HEK293 (cell line): ENCODE data around the gene RBP4.

Experiments used
- CTCF ChIA-PET: fragments of 350-600 bp; formaldehyde crosslinking; extraction: SDS; loops from one replicate; lab custom pipeline; 2021; ENCODE audit warnings: antibody characterized with exemption; lab: Yijun Ruan, JAX
- POLR2A ChIA-PET: fragments of 300-600 bp; formaldehyde crosslinking; extraction: SDS; loops from one replicate; lab custom pipeline; 2020; ENCODE audit warnings: antibody characterized with exemption, inconsistent platforms; lab: Yijun Ruan, JAX
- H3K27ac ChIP-seq: fragments of 200-500 bp; sonication (Bioruptor generic); 2 replicates; pipeline ENCODE4 v1.5.1; 2014; ENCODE audit warnings: low read depth, low read length, control low read depth, inconsistent platforms; ENCODE audit errors: extremely low read depth
- H3K36me3 ChIP-seq, 2 experiments: fragments of 200-500 bp in 1 of 2; sonication (Bioruptor generic) in 1 of 2; 1 replicate in 1 of 2; 2 replicates in 1 of 2; pipeline ENCODE4 v1.5.1; 2014 to 2017; ENCODE audit warnings: inconsistent platforms in 2 of 2, low read length in 2 of 2; ENCODE audit not compliant: control insufficient read depth in 2 of 2, insufficient read depth in 1 of 2
- H3K4me1 ChIP-seq: fragments of 200-500 bp; sonication (Bioruptor generic); 2 replicates; pipeline ENCODE4 v1.5.1; 2014; ENCODE audit warnings: mild to moderate bottlenecking, low read length, inconsistent platforms; ENCODE audit not compliant: control insufficient read depth, insufficient read depth
- H3K4me3 ChIP-seq: 2 replicates; pipeline ENCODE4 v1.5.1; 2011; ENCODE audit warnings: low read depth, mild to moderate bottlenecking, control low read depth, low read length, moderate library complexity
- H3K9me3 ChIP-seq: fragments of 200-500 bp; sonication (Bioruptor generic); 2 replicates; pipeline ENCODE4 v1.5.1; 2014; ENCODE audit warnings: low read depth, low read length, inconsistent platforms; ENCODE audit not compliant: control insufficient read depth, insufficient read depth
- GLI2 ChIP-seq: fragments of 450-650 bp; formaldehyde crosslinking; IDR thresholded peaks from 2 replicates; pipeline ENCODE4; 2017; ENCODE audit warnings: missing biosample characterization, missing genetic modification characterization, low read depth, borderline replicate concordance
- KLF1 ChIP-seq: fragments of 450-650 bp; formaldehyde crosslinking; IDR thresholded peaks from 2 replicates; pipeline ENCODE4 v1.5.1; 2016; ENCODE audit warnings: missing biosample characterization, missing genetic modification characterization
- PBX3 ChIP-seq: sonication (generic); formaldehyde crosslinking; IDR thresholded peaks from 2 replicates; pipeline ENCODE4 v1.8.1; 2022; ENCODE audit warnings: mild to moderate bottlenecking, moderate library complexity, missing genetic modification reagents
- REPIN1 ChIP-seq: fragments of 450-650 bp; formaldehyde crosslinking; IDR thresholded peaks from 2 replicates; pipeline ENCODE4 v1.5.1; 2017; ENCODE audit warnings: missing biosample characterization, missing genetic modification characterization, low read depth
- ZBTB48 ChIP-seq: fragments of 450-650 bp; formaldehyde crosslinking; IDR thresholded peaks from 2 replicates; pipeline ENCODE4 v1.5.1; 2016; ENCODE audit warnings: missing biosample characterization, missing genetic modification characterization
- ZBTB8A ChIP-seq: fragments of 450-650 bp; formaldehyde crosslinking; IDR thresholded peaks from 2 replicates; pipeline ENCODE4 v1.5.1; 2016; ENCODE audit warnings: missing biosample characterization, missing genetic modification characterization
- ZNF121 ChIP-seq: fragments of 450-650 bp; formaldehyde crosslinking; IDR thresholded peaks from 2 replicates; pipeline ENCODE4 v1.5.1; 2016; ENCODE audit warnings: missing biosample characterization, missing genetic modification characterization
- ZNF155 ChIP-seq: fragments of 450-650 bp; formaldehyde crosslinking; IDR thresholded peaks from 2 replicates; pipeline ENCODE4 v1.5.1; 2016; ENCODE audit warnings: missing biosample characterization, missing genetic modification characterization
- ZNF239 ChIP-seq: fragments of 450-650 bp; formaldehyde crosslinking; IDR thresholded peaks from 2 replicates; pipeline ENCODE4 v1.5.1; 2016; ENCODE audit warnings: missing biosample characterization, missing genetic modification characterization
- ZNF24 ChIP-seq: fragments of 450-650 bp; formaldehyde crosslinking; IDR thresholded peaks from 2 replicates; pipeline ENCODE4 v1.5.1; 2016; ENCODE audit warnings: missing biosample characterization, missing genetic modification characterization
- ZNF404 ChIP-seq: fragments of 450-650 bp; formaldehyde crosslinking; IDR thresholded peaks from 2 replicates; pipeline ENCODE4 v1.5.1; 2017; ENCODE audit warnings: missing biosample characterization, missing genetic modification characterization
- ZNF555 ChIP-seq: fragments of 450-650 bp; formaldehyde crosslinking; conservative IDR thresholded peaks from 2 replicates; pipeline ENCODE4 v1.5.1; 2017; ENCODE audit warnings: missing biosample characterization, mild to moderate bottlenecking, missing genetic modification characterization, inconsistent platforms
- ZNF561 ChIP-seq: fragments of 450-650 bp; IDR thresholded peaks from 2 replicates; pipeline ENCODE4 v1.5.1; 2018; ENCODE audit warnings: missing biosample characterization, missing genetic modification characterization, borderline replicate concordance
- ZNF639 ChIP-seq: fragments of 450-650 bp; formaldehyde crosslinking; IDR thresholded peaks from 2 replicates; pipeline ENCODE4 v1.5.1; 2016; ENCODE audit warnings: missing biosample characterization, missing genetic modification characterization
- ZNF785 ChIP-seq: fragments of 450-650 bp; formaldehyde crosslinking; IDR thresholded peaks from 2 replicates; pipeline ENCODE4 v1.5.1; 2016; ENCODE audit warnings: missing biosample characterization, missing genetic modification characterization
- ZNF843 ChIP-seq: fragments of 450-650 bp; formaldehyde crosslinking; IDR thresholded peaks from 2 replicates; pipeline ENCODE4 v1.5.1; 2016; ENCODE audit warnings: missing biosample characterization, missing genetic modification characterization
- TF ChIP-seq, protein P1 (sequence below): fragments of 450-650 bp; formaldehyde crosslinking; IDR thresholded peaks from 2 replicates; pipeline ENCODE4 v1.5.1; 2016; ENCODE audit warnings: missing biosample characterization, missing genetic modification characterization, borderline replicate concordance
- TF ChIP-seq, protein P2 (sequence below): fragments of 450-650 bp; formaldehyde crosslinking; IDR thresholded peaks from 2 replicates; pipeline ENCODE4 v1.5.1; 2016; ENCODE audit warnings: missing biosample characterization, missing genetic modification characterization
- TF ChIP-seq, protein P3 (sequence below): fragments of 450-650 bp; formaldehyde crosslinking; IDR thresholded peaks from 2 replicates; pipeline ENCODE4 v1.5.1; 2016; ENCODE audit warnings: missing biosample characterization, missing genetic modification characterization

The RBP4 gene

GRCh38 chr10:93572606-93573005 lies 28.4 kb downstream of the RBP4 start (continued):
- TF ChIP-seq, protein P1, sequence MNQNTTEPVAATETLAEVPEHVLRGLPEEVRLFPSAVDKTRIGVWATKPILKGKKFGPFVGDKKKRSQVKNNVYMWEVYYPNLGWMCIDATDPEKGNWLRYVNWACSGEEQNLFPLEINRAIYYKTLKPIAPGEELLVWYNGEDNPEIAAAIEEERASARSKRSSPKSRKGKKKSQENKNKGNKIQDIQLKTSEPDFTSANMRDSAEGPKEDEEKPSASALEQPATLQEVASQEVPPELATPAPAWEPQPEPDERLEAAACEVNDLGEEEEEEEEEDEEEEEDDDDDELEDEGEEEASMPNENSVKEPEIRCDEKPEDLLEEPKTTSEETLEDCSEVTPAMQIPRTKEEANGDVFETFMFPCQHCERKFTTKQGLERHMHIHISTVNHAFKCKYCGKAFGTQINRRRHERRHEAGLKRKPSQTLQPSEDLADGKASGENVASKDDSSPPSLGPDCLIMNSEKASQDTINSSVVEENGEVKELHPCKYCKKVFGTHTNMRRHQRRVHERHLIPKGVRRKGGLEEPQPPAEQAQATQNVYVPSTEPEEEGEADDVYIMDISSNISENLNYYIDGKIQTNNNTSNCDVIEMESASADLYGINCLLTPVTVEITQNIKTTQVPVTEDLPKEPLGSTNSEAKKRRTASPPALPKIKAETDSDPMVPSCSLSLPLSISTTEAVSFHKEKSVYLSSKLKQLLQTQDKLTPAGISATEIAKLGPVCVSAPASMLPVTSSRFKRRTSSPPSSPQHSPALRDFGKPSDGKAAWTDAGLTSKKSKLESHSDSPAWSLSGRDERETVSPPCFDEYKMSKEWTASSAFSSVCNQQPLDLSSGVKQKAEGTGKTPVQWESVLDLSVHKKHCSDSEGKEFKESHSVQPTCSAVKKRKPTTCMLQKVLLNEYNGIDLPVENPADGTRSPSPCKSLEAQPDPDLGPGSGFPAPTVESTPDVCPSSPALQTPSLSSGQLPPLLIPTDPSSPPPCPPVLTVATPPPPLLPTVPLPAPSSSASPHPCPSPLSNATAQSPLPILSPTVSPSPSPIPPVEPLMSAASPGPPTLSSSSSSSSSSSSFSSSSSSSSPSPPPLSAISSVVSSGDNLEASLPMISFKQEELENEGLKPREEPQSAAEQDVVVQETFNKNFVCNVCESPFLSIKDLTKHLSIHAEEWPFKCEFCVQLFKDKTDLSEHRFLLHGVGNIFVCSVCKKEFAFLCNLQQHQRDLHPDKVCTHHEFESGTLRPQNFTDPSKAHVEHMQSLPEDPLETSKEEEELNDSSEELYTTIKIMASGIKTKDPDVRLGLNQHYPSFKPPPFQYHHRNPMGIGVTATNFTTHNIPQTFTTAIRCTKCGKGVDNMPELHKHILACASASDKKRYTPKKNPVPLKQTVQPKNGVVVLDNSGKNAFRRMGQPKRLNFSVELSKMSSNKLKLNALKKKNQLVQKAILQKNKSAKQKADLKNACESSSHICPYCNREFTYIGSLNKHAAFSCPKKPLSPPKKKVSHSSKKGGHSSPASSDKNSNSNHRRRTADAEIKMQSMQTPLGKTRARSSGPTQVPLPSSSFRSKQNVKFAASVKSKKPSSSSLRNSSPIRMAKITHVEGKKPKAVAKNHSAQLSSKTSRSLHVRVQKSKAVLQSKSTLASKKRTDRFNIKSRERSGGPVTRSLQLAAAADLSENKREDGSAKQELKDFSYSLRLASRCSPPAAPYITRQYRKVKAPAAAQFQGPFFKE (tag by site-specific recombination), result no peak
- TF ChIP-seq GLI2, result no peak
- TF ChIP-seq, all 188 proteins: peak for 0

GRCh38 chr10:93570383-93570782 lies 30.7 kb downstream of the RBP4 start:
- ChIA-PET CTCF (interaction anchor here (0.7 to 0.9 kb wide), 2 partner anchors 16 to 175 kb away, joined by 3 to 4 read pairs; no protein-coding TSS in a partner anchor), POLR2A (no interaction called here)
- no peaks in the 10 kb centered on the region for H3K9me3 ChIP-seq
- no peak for TF ChIP-seq ZNF785 (tag by site-specific recombination)
- no peak for TF ChIP-seq ZNF404 (tag by site-specific recombination)
- no peak for TF ChIP-seq ZNF639 (tag by site-specific recombination)
- TF ChIP-seq ZNF239 (tag by site-specific recombination), result no peak
- TF ChIP-seq ZNF155 (tag by site-specific recombination), result no peak
- peak; percentile 46; the same call in 1 of the 2 replicates for TF ChIP-seq ZBTB48 (tag by site-specific recombination)
- TF ChIP-seq ZNF555 (tag by site-specific recombination), result no peak
- no peak overlapping the region for H3K4me3 ChIP-seq
- H3K27ac ChIP-seq, result no peak overlapping the region
- H3K36me3 ChIP-seq, result no peaks in the 10 kb centered on the region
- H3K4me1 ChIP-seq, result peaks cover 6% of the 10 kb centered on the region; the same call in 1 of the 2 replicates

GRCh38 chr10:93568105-93568390 lies 33.0 kb downstream of the RBP4 start:
- no peaks in the 10 kb centered on the region for H3K36me3 ChIP-seq
- ChIA-PET CTCF (interaction anchor here (0.6 to 1.4 kb wide), 5 partner anchors 8 to 32 kb away, joined by 3 to 6 read pairs (median 3); no protein-coding TSS in a partner anchor), POLR2A (no interaction called here)
- H3K27ac ChIP-seq, result no peak overlapping the region
- no peak overlapping the region for H3K4me3 ChIP-seq
- no peaks in the 10 kb centered on the region for H3K9me3 ChIP-seq
- H3K4me1 ChIP-seq, result no peaks in the 10 kb centered on the region
- TF ChIP-seq ZNF24, result no peak
- no peak for TF ChIP-seq REPIN1 (tag by site-specific recombination)
- TF ChIP-seq, protein P2, sequence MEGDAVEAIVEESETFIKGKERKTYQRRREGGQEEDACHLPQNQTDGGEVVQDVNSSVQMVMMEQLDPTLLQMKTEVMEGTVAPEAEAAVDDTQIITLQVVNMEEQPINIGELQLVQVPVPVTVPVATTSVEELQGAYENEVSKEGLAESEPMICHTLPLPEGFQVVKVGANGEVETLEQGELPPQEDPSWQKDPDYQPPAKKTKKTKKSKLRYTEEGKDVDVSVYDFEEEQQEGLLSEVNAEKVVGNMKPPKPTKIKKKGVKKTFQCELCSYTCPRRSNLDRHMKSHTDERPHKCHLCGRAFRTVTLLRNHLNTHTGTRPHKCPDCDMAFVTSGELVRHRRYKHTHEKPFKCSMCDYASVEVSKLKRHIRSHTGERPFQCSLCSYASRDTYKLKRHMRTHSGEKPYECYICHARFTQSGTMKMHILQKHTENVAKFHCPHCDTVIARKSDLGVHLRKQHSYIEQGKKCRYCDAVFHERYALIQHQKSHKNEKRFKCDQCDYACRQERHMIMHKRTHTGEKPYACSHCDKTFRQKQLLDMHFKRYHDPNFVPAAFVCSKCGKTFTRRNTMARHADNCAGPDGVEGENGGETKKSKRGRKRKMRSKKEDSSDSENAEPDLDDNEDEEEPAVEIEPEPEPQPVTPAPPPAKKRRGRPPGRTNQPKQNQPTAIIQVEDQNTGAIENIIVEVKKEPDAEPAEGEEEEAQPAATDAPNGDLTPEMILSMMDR, result no peak
- TF ChIP-seq ZNF121 (tag by site-specific recombination), result no peak
- no peak for TF ChIP-seq KLF1 (tag by site-specific recombination)
- TF ChIP-seq PBX3 (CRISPR knock-in tag), result no peak
- no peak for TF ChIP-seq ZNF561 (tag by site-specific recombination)
- TF ChIP-seq, protein P3, sequence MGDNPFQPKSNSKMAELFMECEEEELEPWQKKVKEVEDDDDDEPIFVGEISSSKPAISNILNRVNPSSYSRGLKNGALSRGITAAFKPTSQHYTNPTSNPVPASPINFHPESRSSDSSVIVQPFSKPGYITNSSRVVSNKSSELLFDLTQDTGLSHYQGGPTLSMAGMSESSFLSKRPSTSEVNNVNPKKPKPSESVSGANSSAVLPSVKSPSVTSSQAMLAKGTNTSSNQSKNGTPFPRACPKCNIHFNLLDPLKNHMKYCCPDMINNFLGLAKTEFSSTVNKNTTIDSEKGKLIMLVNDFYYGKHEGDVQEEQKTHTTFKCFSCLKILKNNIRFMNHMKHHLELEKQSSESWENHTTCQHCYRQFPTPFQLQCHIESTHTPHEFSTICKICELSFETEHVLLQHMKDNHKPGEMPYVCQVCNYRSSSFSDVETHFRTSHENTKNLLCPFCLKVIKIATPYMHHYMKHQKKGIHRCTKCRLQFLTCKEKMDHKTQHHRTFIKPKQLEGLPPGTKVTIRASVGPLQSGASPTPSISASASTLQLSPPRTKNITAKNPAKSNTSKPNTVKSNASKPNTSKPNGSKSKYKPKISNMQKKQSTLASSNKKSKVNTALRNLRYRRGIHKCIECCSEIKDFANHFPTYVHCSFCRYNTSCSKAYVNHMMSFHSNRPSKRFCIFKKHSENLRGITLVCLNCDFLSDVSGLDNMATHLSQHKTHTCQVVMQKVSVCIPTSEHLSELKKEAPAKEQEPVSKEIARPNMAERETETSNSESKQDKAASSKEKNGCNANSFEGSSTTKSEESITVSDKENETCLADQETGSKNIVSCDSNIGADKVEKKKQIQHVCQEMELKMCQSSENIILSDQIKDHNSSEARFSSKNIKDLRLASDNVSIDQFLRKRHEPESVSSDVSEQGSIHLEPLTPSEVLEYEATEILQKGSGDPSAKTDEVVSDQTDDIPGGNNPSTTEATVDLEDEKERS (tag by site-specific recombination), result no peak
- no peak for TF ChIP-seq ZNF843 (tag by site-specific recombination)
- no peak for TF ChIP-seq ZBTB8A (tag by site-specific recombination)
